T-cell (primary cell): Measurements from ENCODE around the gene LRRC30. TPM values are rescaled to one million over a fixed set of nuclear protein-coding genes. Genes with fewer than 3 reads are reported as not detected.
"Not testable (repeated sequence)": the region's sequence is repeated elsewhere in the genome, so short reads cannot be mapped to it uniquely, and the experiment has no call there.

Experiments
- ATAC-seq, 4 experiments: fragments of 200-7000 bp in 3 of 4; fragments of 150-1000 bp in 1 of 4; cut with Tn5 transposase; replicated peaks in 1 of 4; 1 replicate in 3 of 4; 2 replicates in 1 of 4; pipeline ENCODE4 v1.10.0; 2021; ENCODE audit warnings: moderate library complexity in 3 of 4, mild to moderate bottlenecking in 2 of 4, moderate number of reproducible peaks in 1 of 4
- CTCF ChIA-PET, 2 donors: fragments of 300-600 bp; sonication (Branson Sonifier 250); formaldehyde crosslinking; loops; one replicate each; lab custom pipeline; 2022; ENCODE audit warnings: antibody characterized with exemption in 2 of 2; lab: Charles Lee
- POLR2A ChIA-PET, 2 donors: fragments of 300-600 bp; sonication (Branson Sonifier 250); formaldehyde crosslinking; loops; one replicate each; lab custom pipeline; 2022; ENCODE audit warnings: antibody characterized with exemption in 2 of 2; lab: Charles Lee
- DNase-seq, 35 experiments: peaks; one replicate each; pipeline versions ENCODE4 v3.0.0 to v3.0.0-alpha.2; 2013 to 2023
- H3K27ac ChIP-seq: one replicate; pipeline ENCODE4 v1.5.1; 2013; ENCODE audit warnings: low read length
- H3K27me3 ChIP-seq, 2 experiments: replicated peaks in 1 of 2; 1 replicate in 1 of 2; 2 replicates in 1 of 2; pipeline versions ENCODE4 v1.6.1 to v1.7.0; 2013; ENCODE audit warnings: low read length in 1 of 2, mixed read lengths in 1 of 2; ENCODE audit not compliant: control insufficient read depth in 2 of 2, insufficient read depth in 2 of 2; ENCODE audit errors: extremely low read depth in 1 of 2
- H3K36me3 ChIP-seq, 2 donors: 1 replicate in 1 of 2; 2 replicates in 1 of 2; pipeline versions ENCODE4 v1.6.1 to v1.7.0; 2013; ENCODE audit warnings: low read length in 1 of 2; ENCODE audit not compliant: control insufficient read depth in 2 of 2, insufficient read depth in 1 of 2; ENCODE audit errors: extremely low read depth in 1 of 2
- H3K4me1 ChIP-seq, 2 experiments: 1 replicate in 1 of 2; 2 replicates in 1 of 2; pipeline versions ENCODE4 v1.6.1 to v1.7.0; 2013; ENCODE audit warnings: low read length in 2 of 2, mixed read lengths in 1 of 2; ENCODE audit not compliant: insufficient read depth in 2 of 2, control insufficient read depth in 1 of 2; ENCODE audit errors: extremely low read depth in 1 of 2
- H3K4me3 ChIP-seq, 2 donors: 1 replicate in 1 of 2; 2 replicates in 1 of 2; pipeline versions ENCODE4 v1.5.1 to v1.7.0; 2013; ENCODE audit warnings: mild to moderate bottlenecking in 2 of 2, low read length in 1 of 2, moderate library complexity in 1 of 2; ENCODE audit not compliant: control insufficient read depth in 1 of 2; ENCODE audit errors: extremely low read depth in 1 of 2
- H3K9me3 ChIP-seq: 2 replicates; pipeline ENCODE4 v1.7.0; 2013
- H3K27ac Mint-ChIP-seq, 2 donors: one replicate each; pipeline ENCODE4 v1.8.0; 2020 to 2021; ENCODE audit warnings: mild to moderate bottlenecking in 2 of 2, mixed read lengths in 2 of 2
- H3K27me3 Mint-ChIP-seq, 2 donors: one replicate each; pipeline ENCODE4 v1.8.0; 2021 to 2022; ENCODE audit warnings: mixed read lengths in 2 of 2
- H3K36me3 Mint-ChIP-seq: one replicate; pipeline ENCODE4 v1.8.0; 2021; ENCODE audit warnings: mixed read lengths
- H3K4me1 Mint-ChIP-seq, 3 donors: one replicate each; pipeline ENCODE4 v1.8.0; 2020 to 2022; ENCODE audit warnings: mixed read lengths in 3 of 3, mild to moderate bottlenecking in 1 of 3
- H3K4me3 Mint-ChIP-seq, 3 donors: one replicate each; pipeline ENCODE4 v1.8.0; 2020 to 2022; ENCODE audit warnings: mild to moderate bottlenecking in 3 of 3, mixed read lengths in 3 of 3, moderate library complexity in 3 of 3
- H3K9me3 Mint-ChIP-seq, 3 donors: one replicate each; pipeline ENCODE4 v1.8.0; 2020 to 2022; ENCODE audit warnings: mixed read lengths in 3 of 3
- WGBS: methylation state at CpG from one replicate; pipeline ENCODE4 v1.1.5; 2013; ENCODE audit warnings: missing lambda C conversion rate; ENCODE audit not compliant: insufficient coverage; 5-methylcytosine and 5-hydroxymethylcytosine counted together
- total RNA-seq, 35 experiments: library from RNA in 6 of 35; stranded (reverse) in 6 of 35; fragments of 120-200 nt in 1 of 35; gene quantifications; one replicate each; pipeline versions ENCODE4 v1.2.1 to v1.2.4 and lab custom pipeline; 2013 to 2026

The LRRC30 gene
- total RNA-seq, 5 donors from 2014 or later (not counting 1 experiment from before 2014, with no cell fraction given) = not detected

DNA sequence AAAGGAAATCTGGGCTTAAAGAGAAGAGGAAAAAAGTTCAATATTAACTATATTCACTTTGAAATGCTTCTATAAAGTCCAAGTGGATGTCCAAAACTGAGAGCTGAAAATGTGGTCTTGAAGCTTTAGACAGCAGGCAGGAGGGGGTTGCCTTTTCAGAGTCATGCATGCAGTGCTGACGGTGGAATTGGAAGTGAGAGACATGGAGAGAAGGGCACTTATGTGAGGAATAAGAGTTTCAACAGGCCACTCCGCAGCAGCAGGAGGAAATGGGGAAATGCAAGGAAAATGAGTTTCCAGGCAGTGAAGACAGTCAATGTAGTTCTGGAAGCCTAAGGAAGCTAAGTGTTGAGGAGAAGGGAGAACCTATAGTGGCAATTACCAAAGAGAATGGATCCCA lies 33.0 kb upstream of the LRRC30 start:
- Mint-ChIP-seq H3K4me3 (no peak overlapping the region), H3K27ac (no peak overlapping the region), H3K36me3 (no peaks in the 10 kb centered on the region), H3K4me1 (no peaks in the 10 kb centered on the region), H3K9me3 (peaks cover 1 to 4% (median 3%) of the 10 kb centered on the region in 3 donors), H3K27me3 (no peaks in the 10 kb centered on the region)
- Histone ChIP-seq H3K27ac (no peak overlapping the region), H3K4me3 (no peak overlapping the region), H3K36me3 (no peaks in the 10 kb centered on the region), H3K4me1 (no peaks in the 10 kb centered on the region), H3K27me3 (peaks cover 0 to 3% of the 10 kb centered on the region in 2 experiments), H3K9me3 (no peaks in the 10 kb centered on the region)
- POLR2A ChIA-PET = no interaction called here
- WGBS = 89% methylated on average over 2 of the region's 2 CpGs
- CTCF ChIA-PET = no interaction called here
- DNase-seq (no peak), ATAC-seq (no peak)

DNA sequence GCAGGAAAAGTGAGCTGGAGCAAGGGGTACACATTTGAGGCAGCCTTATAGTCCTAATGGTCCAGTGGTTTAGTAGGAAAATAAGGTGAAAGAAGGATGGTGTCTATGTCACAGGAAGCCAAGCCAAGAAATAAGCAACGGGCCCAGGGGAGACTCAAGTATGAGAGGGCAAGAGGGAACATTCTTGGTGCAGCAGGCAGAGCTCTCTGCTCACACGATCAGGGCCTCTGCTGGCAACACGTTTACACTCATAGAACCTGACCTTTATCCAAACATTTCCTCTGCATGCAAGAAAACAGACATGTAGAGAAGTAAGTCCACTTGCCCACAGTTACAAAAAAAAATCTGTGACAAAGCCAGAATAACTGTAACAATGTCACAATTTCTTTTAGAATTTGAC lies 32.6 kb upstream of the LRRC30 start:
- no peaks in the 10 kb centered on the region for H3K4me1 ChIP-seq

DNA sequence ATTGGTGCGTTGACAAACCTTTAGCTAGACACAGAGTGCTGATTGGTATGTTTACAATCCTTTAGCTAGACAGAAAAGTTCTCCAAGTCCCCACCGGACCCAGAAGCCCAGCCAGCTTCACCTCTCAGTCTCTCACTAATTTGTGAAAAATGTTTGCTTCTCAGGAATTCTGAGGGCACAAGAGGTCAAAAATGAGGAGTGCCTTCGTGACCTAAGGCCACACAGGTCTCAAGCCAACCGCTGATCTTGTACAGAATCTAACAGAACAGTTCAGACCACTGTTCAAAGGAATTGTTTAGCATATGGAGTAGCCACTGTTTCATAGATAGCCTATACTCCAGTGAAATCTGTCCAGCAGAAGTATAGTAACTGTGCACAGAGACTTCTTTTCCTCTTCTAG lies 29.8 kb upstream of the LRRC30 start:
- H3K4me1 Mint-ChIP-seq = no peaks in the 10 kb centered on the region
- DNase-seq = no peak
- 100% methylated on average over 2 of the region's 4 CpGs for WGBS
- no peak for ATAC-seq
- no peaks in the 10 kb centered on the region for H3K27me3 Mint-ChIP-seq
- H3K27ac Mint-ChIP-seq = no peak overlapping the region
- CTCF ChIA-PET = no interaction called here
- H3K4me3 Mint-ChIP-seq = no peak overlapping the region
- H3K36me3 ChIP-seq = no peaks in the 10 kb centered on the region
- POLR2A ChIA-PET = no interaction called here
- peaks cover 0 to 3% of the 10 kb centered on the region in 2 experiments for H3K27me3 ChIP-seq
- no peaks in the 10 kb centered on the region for H3K9me3 ChIP-seq
- no peaks in the 10 kb centered on the region for H3K4me1 ChIP-seq
- no peaks in the 10 kb centered on the region for H3K36me3 Mint-ChIP-seq
- H3K27ac ChIP-seq = no peak overlapping the region
- H3K4me3 ChIP-seq = no peak overlapping the region
- peaks cover 0 to 3% (median 1%) of the 10 kb centered on the region in 3 donors for H3K9me3 Mint-ChIP-seq

More for the DNA sequence above, 32.6 kb upstream of the LRRC30 start:
- 67% methylated on average over 1 of the region's 3 CpGs for WGBS
- no peak overlapping the region for H3K4me3 Mint-ChIP-seq
- Histone ChIP-seq H3K9me3 (no peaks in the 10 kb centered on the region), H3K27ac (no peak overlapping the region), H3K27me3 (peaks cover 0 to 3% of the 10 kb centered on the region in 2 experiments), H3K4me3 (no peak overlapping the region), H3K36me3 (no peaks in the 10 kb centered on the region)
- peaks cover 1 to 4% (median 3%) of the 10 kb centered on the region in 3 donors for H3K9me3 Mint-ChIP-seq
- no peak for DNase-seq
- no peaks in the 10 kb centered on the region for H3K36me3 Mint-ChIP-seq
- POLR2A ChIA-PET = no interaction called here
- H3K27me3 Mint-ChIP-seq = no peaks in the 10 kb centered on the region
- ATAC-seq = no peak
- H3K4me1 Mint-ChIP-seq = no peaks in the 10 kb centered on the region
- H3K27ac Mint-ChIP-seq = no peak overlapping the region
- CTCF ChIA-PET = no interaction called here

DNA sequence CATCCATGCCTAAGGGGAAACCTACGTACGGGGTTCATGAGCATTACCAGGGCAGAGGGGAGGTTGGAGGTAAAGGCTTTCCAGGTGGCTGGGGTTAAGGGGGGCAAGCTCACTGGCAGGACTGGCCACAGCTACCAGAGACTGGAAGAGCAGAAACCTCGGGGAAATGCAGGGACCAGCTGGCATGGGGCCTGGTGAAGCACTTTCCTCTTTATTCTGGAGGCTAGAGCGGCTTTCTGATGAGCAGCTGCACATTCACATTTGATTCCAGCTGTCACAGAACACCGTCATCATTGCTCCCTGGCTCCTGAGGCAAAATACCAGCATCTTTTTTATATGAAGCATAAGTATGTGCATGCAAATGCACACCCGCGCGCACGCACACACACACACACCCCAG lies 28.7 kb upstream of the LRRC30 start:
- ChIA-PET CTCF (interaction anchor here in 1 of 2 donors (0.6 kb wide), 1 partner anchor 17 kb away, joined by 3 read pairs; no protein-coding TSS in a partner anchor), POLR2A (no interaction called here)
- Histone ChIP-seq H3K27me3 (peaks cover 0 to 3% of the 10 kb centered on the region in 2 experiments), H3K9me3 (no peaks in the 10 kb centered on the region), H3K36me3 (no peaks in the 10 kb centered on the region), H3K27ac (no peak overlapping the region), H3K4me3 (no peak overlapping the region), H3K4me1 (no peaks in the 10 kb centered on the region)
- Mint-ChIP-seq H3K27ac (no peak overlapping the region), H3K36me3 (no peaks in the 10 kb centered on the region), H3K27me3 (no peaks in the 10 kb centered on the region), H3K9me3 (peaks cover 0 to 1% (median under 1%) of the 10 kb centered on the region in 3 donors), H3K4me3 (no peak overlapping the region), H3K4me1 (no peaks in the 10 kb centered on the region)
- WGBS = 81% methylated on average over 7 of the region's 9 CpGs
- DNase-seq (no peak), ATAC-seq (no peak)

DNA sequence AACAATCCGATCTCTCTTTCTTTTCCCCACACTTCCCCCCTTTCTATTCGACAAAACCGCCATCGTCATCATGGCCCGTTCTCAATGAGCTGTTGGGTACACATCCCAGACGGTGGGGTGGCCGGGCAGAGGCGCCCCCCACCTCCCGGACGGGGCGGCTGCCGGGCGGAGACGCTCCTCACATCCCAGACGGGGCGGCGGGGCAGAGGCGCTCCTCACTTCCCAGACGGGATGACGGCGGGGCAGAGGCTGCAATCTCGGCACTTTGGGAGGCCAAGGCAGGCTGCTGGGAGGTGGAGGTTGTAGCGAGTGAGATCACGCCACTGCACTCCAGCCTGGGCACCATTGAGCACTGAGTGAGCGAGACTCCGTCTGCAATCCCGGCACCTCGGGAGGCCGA lies 27.3 kb upstream of the LRRC30 start:
- H3K27ac Mint-ChIP-seq, H3K4me1 ChIP-seq, H3K4me3 ChIP-seq, POLR2A ChIA-PET, H3K27me3 ChIP-seq, H3K4me1 Mint-ChIP-seq, H3K27ac ChIP-seq, H3K9me3 ChIP-seq, DNase-seq, CTCF ChIA-PET, ATAC-seq, H3K36me3 Mint-ChIP-seq, H3K36me3 ChIP-seq, H3K27me3 Mint-ChIP-seq, H3K4me3 Mint-ChIP-seq, H3K9me3 Mint-ChIP-seq: not testable (repeated sequence)
- 97% methylated on average over 20 of the region's 29 CpGs for WGBS

DNA sequence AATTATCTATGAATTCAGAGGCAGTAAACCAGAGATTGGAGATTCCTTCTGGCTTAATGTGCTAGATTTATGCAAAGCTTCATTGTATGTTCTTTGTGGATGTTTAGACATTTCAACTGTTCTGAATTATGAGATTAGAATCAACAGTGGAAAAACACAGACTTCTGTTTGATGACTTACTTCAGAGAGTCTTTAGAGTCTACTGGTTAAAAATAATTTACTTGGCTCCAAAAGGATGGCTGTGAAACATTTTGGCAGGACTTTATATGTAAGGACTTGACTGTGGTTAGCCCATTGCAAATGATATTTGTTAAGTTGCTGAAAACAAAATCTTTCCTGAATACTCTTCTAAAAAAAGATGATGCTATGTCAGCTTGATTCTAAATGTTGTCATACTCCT lies 25.5 kb upstream of the LRRC30 start:
- ChIA-PET CTCF (no interaction called here), POLR2A (no interaction called here)
- Histone ChIP-seq H3K4me3 (no peak overlapping the region), H3K27ac (no peak overlapping the region), H3K9me3 (no peaks in the 10 kb centered on the region), H3K27me3 (peaks cover 0 to 3% of the 10 kb centered on the region in 2 experiments), H3K4me1 (no peaks in the 10 kb centered on the region), H3K36me3 (no peaks in the 10 kb centered on the region)
- DNase-seq (no peak), ATAC-seq (no peak)
- no peak overlapping the region for H3K4me3 Mint-ChIP-seq
- H3K4me1 Mint-ChIP-seq = no peaks in the 10 kb centered on the region
- H3K27ac Mint-ChIP-seq = no peak overlapping the region
- no peaks in the 10 kb centered on the region for H3K36me3 Mint-ChIP-seq
- H3K27me3 Mint-ChIP-seq = no peaks in the 10 kb centered on the region
- H3K9me3 Mint-ChIP-seq = no peaks in the 10 kb centered on the region

DNA sequence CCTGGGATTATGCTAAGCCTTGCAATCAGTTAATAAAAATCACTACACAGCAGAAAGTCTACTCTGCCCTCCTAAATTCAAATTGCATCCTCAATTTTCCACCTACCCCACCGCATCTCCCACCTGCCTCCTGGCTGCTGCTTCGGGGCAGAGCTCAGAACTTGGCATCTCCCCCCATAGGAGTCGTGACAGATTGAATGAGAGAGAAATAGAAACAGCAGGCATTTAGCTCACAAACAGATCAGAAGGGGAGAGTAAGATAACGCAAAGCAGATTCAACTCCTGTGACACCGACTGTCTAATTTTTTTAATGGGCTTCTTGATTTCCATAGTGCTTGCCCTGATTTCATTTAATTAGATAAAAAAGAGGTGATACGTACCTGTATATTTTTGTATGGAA lies 24.7 kb upstream of the LRRC30 start:
- Mint-ChIP-seq H3K27me3 (no peaks in the 10 kb centered on the region), H3K36me3 (no peaks in the 10 kb centered on the region), H3K9me3 (no peaks in the 10 kb centered on the region), H3K4me3 (no peak overlapping the region), H3K4me1 (no peaks in the 10 kb centered on the region), H3K27ac (no peak overlapping the region)
- no peak for ATAC-seq
- Histone ChIP-seq H3K9me3 (no peaks in the 10 kb centered on the region), H3K4me3 (no peak overlapping the region), H3K36me3 (no peaks in the 10 kb centered on the region), H3K27me3 (peaks cover 0 to 3% of the 10 kb centered on the region in 2 experiments), H3K4me1 (no peaks in the 10 kb centered on the region), H3K27ac (no peak overlapping the region)
- ChIA-PET CTCF (no interaction called here), POLR2A (no interaction called here)
- no peak for DNase-seq
- 94% methylated on average over 2 of the region's 6 CpGs for WGBS
